Endothelial cell of umbilical vein (primary cell): ENCODE results near the gene SPG7. TPM values are rescaled to one million over a fixed set of nuclear protein-coding genes. Genes with fewer than 3 reads are reported as not detected.

Experiments
- BruUV-seq: library from RNA; stranded (reverse); fragments of 400-500 nt; replicated peaks from 2 replicates; lab custom pipeline; 2021; lab: Mats Ljungman, UMichigan
- CTCF ChIA-PET: fragments of 300-600, 350-600 bp; sonication (Branson Sonifier 250); formaldehyde crosslinking; loops from one replicate; lab custom pipeline; 2021; ENCODE audit warnings: antibody characterized with exemption, inconsistent platforms; lab: Charles Lee
- POLR2A ChIA-PET: fragments of 300-600, 350-600 bp; sonication (Branson Sonifier 250); formaldehyde crosslinking; loops from one replicate; lab custom pipeline; 2021; ENCODE audit warnings: antibody characterized with exemption, inconsistent platforms; lab: Charles Lee
- DNase-seq: peaks from one replicate; pipeline ENCODE4 v3.0.0-alpha.2; 2011; ENCODE audit warnings: low read depth, low spot score
- FAIRE-seq: peaks from 2 replicates; lab custom pipeline; 2011; peaks lifted over from hg19 to GRCh38; lab: Jason Lieb, UNC
- H2AFZ ChIP-seq: 2 replicates; pipeline ENCODE4 v1.6.0; 2012; ENCODE audit warnings: low read depth, low read length, control low read depth, inconsistent platforms
- H3K27ac ChIP-seq: 2 replicates; pipeline ENCODE4 v1.5.1; 2011; ENCODE audit warnings: low read depth, mild to moderate bottlenecking, control low read depth, low read length, moderate library complexity; ENCODE audit not compliant: insufficient read depth
- H3K27me3 ChIP-seq, 2 experiments: 2 replicates each; pipeline versions ENCODE4 v1.6.0 to v1.6.1; 2011; ENCODE audit warnings: low read length in 2 of 2, mixed read lengths in 1 of 2; ENCODE audit not compliant: control insufficient read depth in 2 of 2, insufficient read depth in 2 of 2
- H3K36me3 ChIP-seq, 2 experiments: 2 replicates in 1 of 2; 3 replicates in 1 of 2; pipeline ENCODE4 v1.5.1; 2011; ENCODE audit warnings: low read length in 2 of 2, mild to moderate bottlenecking in 1 of 2, moderate library complexity in 1 of 2; ENCODE audit not compliant: control insufficient read depth in 2 of 2, insufficient read depth in 2 of 2; ENCODE audit errors: extremely low read depth in 1 of 2
- H3K4me1 ChIP-seq: 3 replicates; pipeline ENCODE4 v1.5.1; 2011; ENCODE audit warnings: mild to moderate bottlenecking, low read length; ENCODE audit not compliant: control insufficient read depth, insufficient read depth; ENCODE audit errors: extremely low read depth
- H3K4me2 ChIP-seq: 2 replicates; pipeline ENCODE4 v1.6.1; 2011; ENCODE audit warnings: low read length, control low read depth, mixed read lengths; ENCODE audit not compliant: insufficient read depth
- H3K4me3 ChIP-seq, 3 experiments: fragments of 200-600 bp in 1 of 3; sonication (generic), shearing (Covaris generic) in 1 of 3; replicated peaks in 1 of 3; 2 replicates each; pipeline ENCODE4 v1.5.1; 2011 to 2016; ENCODE audit warnings: control low read depth in 3 of 3, low read length in 3 of 3, mild to moderate bottlenecking in 2 of 3, inconsistent platforms in 1 of 3, low read depth in 1 of 3, moderate library complexity in 1 of 3; ENCODE audit not compliant: insufficient read depth in 1 of 3
- H3K79me2 ChIP-seq: 2 replicates; pipeline ENCODE4 v1.6.0; 2012; ENCODE audit warnings: low read length, inconsistent platforms; ENCODE audit not compliant: control insufficient read depth, insufficient read depth
- H3K9ac ChIP-seq: replicated peaks from 2 replicates; pipeline ENCODE3; 2011; ENCODE audit warnings: low read length, control low read depth; ENCODE audit not compliant: insufficient read depth; ENCODE audit errors: extremely low read depth
- H3K9me1 ChIP-seq: replicated peaks from 3 replicates; pipeline ENCODE4 v1.6.0; 2011; ENCODE audit warnings: mild to moderate bottlenecking, low read length; ENCODE audit not compliant: control insufficient read depth, insufficient read depth; ENCODE audit errors: extremely low read depth
- H3K9me3 ChIP-seq: replicated peaks from 2 replicates; pipeline ENCODE4 v1.5.1; 2012; ENCODE audit warnings: low read length, inconsistent platforms; ENCODE audit not compliant: control insufficient read depth, insufficient read depth
- H4K20me1 ChIP-seq: replicated peaks from 2 replicates; pipeline ENCODE3; 2011; ENCODE audit warnings: mild to moderate bottlenecking, low read length; ENCODE audit not compliant: control insufficient read depth, insufficient read depth; ENCODE audit errors: extremely low read depth
- EZH2 ChIP-seq: IDR thresholded peaks from 2 replicates; pipeline ENCODE4 v1.6.1; 2012; ENCODE audit warnings: borderline replicate concordance, low read depth, mild to moderate bottlenecking, moderate library complexity, low read length, inconsistent platforms; ENCODE audit not compliant: severe bottlenecking
- JUN ChIP-seq: IDR thresholded peaks from 2 replicates; pipeline ENCODE4 v1.6.1; 2011; ENCODE audit warnings: borderline replicate concordance, low read depth; ENCODE audit not compliant: insufficient read length, insufficient read depth
- POLR2AphosphoS5 ChIP-seq: IDR thresholded peaks from 2 replicates; pipeline ENCODE4 v1.6.1; 2012; ENCODE audit warnings: low read depth, mild to moderate bottlenecking, control low read depth, low read length, moderate library complexity; ENCODE audit not compliant: insufficient read depth
- dilution Hi-C: fragments of 300-500 bp; cut with MboI; formaldehyde crosslinking; loops from one replicate; pipeline ENCODE4 v1.15.0; 2019; ENCODE audit warnings: low sequenced_read_pairs; ENCODE audit not compliant: extremely low pct_ligation_motif_present
- intact Hi-C: fragments of 100-400 bp; cut with micrococcal nuclease; formaldehyde crosslinking; loops from one replicate; pipeline ENCODE4 v1.10.0; 2022
- polyA plus RNA-seq, 4 experiments: library from polyadenylated mRNA; depleted of rRNA in 3 of 4; stranded (reverse) in 3 of 4; unstranded in 1 of 4; fragments of >200 nt; gene quantifications; 2 replicates each; pipeline versions ENCODE4 v1.2.1 to v1.2.3, GENCODE V29; 2011 to 2012; ENCODE audit warnings: missing spikeins in 1 of 4
- total RNA-seq: library from RNA; stranded (reverse); gene quantifications from 2 replicates; pipeline ENCODE4 v1.2.3, GENCODE V29; 2021

Gene SPG7
- total and polyA plus RNA-seq, 2 donors (not counting 3 experiments of a cell fraction or from before 2014, with no cell fraction given): 90.2 to 146 TPM

- no TSS peak for BruUV-seq
- FAIRE-seq: no peak
- H3K79me2 ChIP-seq: no peaks in the 10 kb centered on the region
- H3K9me1 ChIP-seq: no peaks in the 10 kb centered on the region
- H3K9ac ChIP-seq: no peak overlapping the region
- H3K36me3 ChIP-seq: peaks cover 2 to 27% of the 10 kb centered on the region in 2 experiments
- ChIA-PET POLR2A (no interaction called here), CTCF (no interaction called here)
- H3K4me3 ChIP-seq: no peak overlapping the region
- dilution Hi-C loops: no loop called here
- no peaks in the 10 kb centered on the region for H3K27me3 ChIP-seq
- TF ChIP-seq JUN: no peak
- no peak overlapping the region for H3K27ac ChIP-seq
- intact Hi-C loops: no loop called here
- no peaks in the 10 kb centered on the region for H3K4me1 ChIP-seq
- H4K20me1 ChIP-seq: no peaks in the 10 kb centered on the region
- no peak overlapping the region for H2AFZ ChIP-seq
- DNase-seq: no peak
- H3K9me3 ChIP-seq: no peaks in the 10 kb centered on the region
- H3K4me2 ChIP-seq: no peak overlapping the region
Observed at GRCh38 chr16:89547860-89548259, 39.7 kb downstream of the SPG7 start.

DNA sequence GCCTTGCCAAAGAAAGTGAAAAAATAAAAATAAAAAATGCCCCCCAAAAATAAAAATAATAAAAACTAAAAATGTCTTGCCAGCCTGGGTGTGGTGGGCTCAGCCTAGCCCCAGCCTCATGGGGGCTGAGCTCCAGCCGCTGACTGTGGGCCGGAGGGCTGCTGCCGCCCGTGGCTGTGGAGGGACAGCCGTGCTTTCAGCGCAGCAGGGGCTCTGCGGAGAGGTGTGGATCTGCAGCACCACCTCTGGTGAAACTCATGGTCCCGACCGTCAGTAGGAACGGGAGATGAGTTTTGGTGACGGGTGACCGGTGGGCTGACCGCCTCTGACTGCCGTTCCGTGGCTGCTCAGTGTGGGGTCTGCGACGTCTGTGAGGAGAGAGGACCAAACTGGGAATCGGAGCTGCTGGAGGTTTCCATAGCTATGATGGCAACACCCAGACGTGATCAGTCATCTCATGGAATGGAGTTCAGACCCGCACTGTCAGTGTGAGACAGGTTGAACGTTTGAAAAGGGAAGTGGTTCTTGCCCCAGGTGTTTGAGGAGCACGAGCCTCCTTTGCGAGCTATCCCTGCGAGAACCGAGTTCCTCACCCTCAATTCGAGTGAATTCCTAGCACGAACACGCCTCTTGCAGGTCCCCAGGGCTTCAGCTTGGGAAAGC lies 40.3 kb downstream of the SPG7 start:
- H3K4me3 ChIP-seq: no peak overlapping the region
- no peaks in the 10 kb centered on the region for H3K79me2 ChIP-seq
- ChIA-PET CTCF (interaction anchor here (1.8 kb wide), 1 partner anchor 9 kb away, joined by 11 read pairs; no protein-coding TSS in a partner anchor), POLR2A (no interaction called here)
- no TSS peak for BruUV-seq
- intact Hi-C loops (no loop called here), dilution Hi-C loops (no loop called here)
- H3K4me2 ChIP-seq: no peak overlapping the region
- peak; percentile 22 for TF ChIP-seq POLR2AphosphoS5
- no peak for TF ChIP-seq EZH2
- H3K9ac ChIP-seq: no peak overlapping the region
- no peaks in the 10 kb centered on the region for H3K9me1 ChIP-seq
- H2AFZ ChIP-seq: no peak overlapping the region
- no peaks in the 10 kb centered on the region for H3K27me3 ChIP-seq
- H3K36me3 ChIP-seq: peaks cover 2 to 27% of the 10 kb centered on the region in 2 experiments
- DNase-seq (no peak), FAIRE-seq (no peak)
- H4K20me1 ChIP-seq: no peaks in the 10 kb centered on the region
- no peaks in the 10 kb centered on the region for H3K9me3 ChIP-seq
- H3K27ac ChIP-seq: no peak overlapping the region
- no peaks in the 10 kb centered on the region for H3K4me1 ChIP-seq
